Stimulated activated CD4-positive, alpha-beta T cell treated with anti-CD3 and anti-CD28 coated beads, Interleukin-2, amount 100 ng/mL, for 48 hours (primary cell): Measurements from ENCODE around the gene SLC9A8.
"Not testable (repeated sequence)": the region's sequence is repeated elsewhere in the genome, so short reads cannot be mapped to it uniquely, and the experiment has no call there.

ENCODE experiments used
- DNase-seq, 2 donors: peaks; one replicate each; pipeline ENCODE4 v3.0.0-alpha.2; 2020

Gene SLC9A8

GRCh38 chr20:49851231-49851705 lies 38.6 kb downstream of the SLC9A8 start:
- DNase-seq = no peak

- DNase-seq = no peak
Measured at GRCh38 chr20:49851991-49852390, 39.4 kb downstream of the SLC9A8 start.

GRCh38 chr20:49852522-49853080 lies 40.0 kb downstream of the SLC9A8 start:
- DNase-seq = no peak

GRCh38 chr20:49853640-49854039 lies 41.0 kb downstream of the SLC9A8 start:
- no peak for DNase-seq

GRCh38 chr20:49854190-49854875 lies 41.7 kb downstream of the SLC9A8 start:
- DNase-seq = no peak

GRCh38 chr20:49856904-49857303 lies 44.3 kb downstream of the SLC9A8 start:
- no peak for DNase-seq

GRCh38 chr20:49858076-49858585 lies 45.5 kb downstream of the SLC9A8 start:
- no peak for DNase-seq

- no peak for DNase-seq
Measured at GRCh38 chr20:49859011-49859410, 46.4 kb downstream of the SLC9A8 start.

- no peak for DNase-seq
Measured at GRCh38 chr20:49859807-49860206, 47.2 kb downstream of the SLC9A8 start.

GRCh38 chr20:49861232-49861631 lies 48.6 kb downstream of the SLC9A8 start:
- DNase-seq = not testable (repeated sequence)

- no peak for DNase-seq
Measured at GRCh38 chr20:49862607-49863200, 50.1 kb downstream of the SLC9A8 start.

GRCh38 chr20:49863666-49864065 lies 51.0 kb downstream of the SLC9A8 start:
- no peak for DNase-seq

- no peak for DNase-seq
Measured at GRCh38 chr20:49865559-49865958, 52.9 kb downstream of the SLC9A8 start.

GRCh38 chr20:49866051-49866450 lies 53.4 kb downstream of the SLC9A8 start:
- DNase-seq = no peak

GRCh38 chr20:49867453-49868215 lies 55.0 kb downstream of the SLC9A8 start:
- no peak for DNase-seq

- DNase-seq = no peak
Measured at GRCh38 chr20:49868538-49868937, 55.9 kb downstream of the SLC9A8 start.

GRCh38 chr20:49868964-49869363 lies 56.3 kb downstream of the SLC9A8 start:
- no peak for DNase-seq

GRCh38 chr20:49870261-49870660 lies 57.6 kb downstream of the SLC9A8 start:
- DNase-seq = no peak

GRCh38 chr20:49871391-49871948 lies 58.8 kb downstream of the SLC9A8 start:
- DNase-seq = no peak

- DNase-seq = no peak
Measured at GRCh38 chr20:49872056-49872455, 59.4 kb downstream of the SLC9A8 start.

GRCh38 chr20:49874696-49875095 lies 62.1 kb downstream of the SLC9A8 start:
- no peak for DNase-seq

GRCh38 chr20:49877386-49877921 lies 64.8 kb downstream of the SLC9A8 start:
- no peak for DNase-seq

GRCh38 chr20:49878977-49879376 lies 66.3 kb downstream of the SLC9A8 start:
- DNase-seq = no peak
